DND-41 (cell line): ENCODE data around the gene RASSF8.

Source experiments
- ATAC-seq: fragments of 200-7000 bp; cut with Tn5 transposase; 3 replicates; pipeline ENCODE4 v1.9.1; 2021; ENCODE audit warnings: low read depth; ENCODE audit not compliant: insufficient read depth
- DNase-seq: peaks from one replicate; pipeline ENCODE4 v3.0.0-alpha.2; 2020
- H2AFZ ChIP-seq: 2 replicates; pipeline ENCODE4 v1.6.0; 2012; ENCODE audit warnings: low read depth, low read length
- H3K27ac ChIP-seq: 2 replicates; pipeline ENCODE4 v1.5.1; 2012; ENCODE audit warnings: low read length, inconsistent platforms
- H3K27me3 ChIP-seq: fragments of 200-600 bp; sonication (generic); 2 replicates; pipeline ENCODE4 v1.6.0; 2012; ENCODE audit warnings: low read length, mild to moderate bottlenecking, inconsistent platforms; ENCODE audit not compliant: insufficient read depth, poor library complexity
- H3K36me3 ChIP-seq: 2 replicates; pipeline ENCODE4 v1.5.1; 2012; ENCODE audit warnings: low read length, inconsistent platforms; ENCODE audit not compliant: insufficient read depth
- H3K4me1 ChIP-seq: 2 replicates; pipeline ENCODE4 v1.5.1; 2012; ENCODE audit warnings: mild to moderate bottlenecking, low read length; ENCODE audit not compliant: insufficient read depth
- H3K4me2 ChIP-seq: 2 replicates; pipeline ENCODE4 v1.6.0; 2012; ENCODE audit warnings: mild to moderate bottlenecking, moderate library complexity, low read length, inconsistent platforms; ENCODE audit not compliant: insufficient read depth
- H3K4me3 ChIP-seq, 2 experiments: fragments of 200-600 bp in 1 of 2; shearing (Covaris generic) in 1 of 2; 2 replicates each; pipeline ENCODE4 v1.5.1; 2012 to 2016; ENCODE audit warnings: inconsistent platforms in 2 of 2, low read length in 2 of 2, mild to moderate bottlenecking in 2 of 2, low read depth in 1 of 2, moderate library complexity in 1 of 2
- H3K79me2 ChIP-seq: 2 replicates; pipeline ENCODE4 v1.6.0; 2012; ENCODE audit warnings: low read length, inconsistent platforms; ENCODE audit not compliant: insufficient read depth
- H3K9ac ChIP-seq: 2 replicates; pipeline ENCODE4 v1.6.0; 2012; ENCODE audit warnings: low read depth, mild to moderate bottlenecking, inconsistent platforms, low read length, moderate library complexity
- H3K9me3 ChIP-seq: 2 replicates; pipeline ENCODE4 v1.5.1; 2012; ENCODE audit warnings: low read length, moderate library complexity, mild to moderate bottlenecking, inconsistent platforms; ENCODE audit not compliant: insufficient read depth, severe bottlenecking
- H4K20me1 ChIP-seq: 2 replicates; pipeline ENCODE4 v1.6.0; 2012; ENCODE audit warnings: low read length; ENCODE audit not compliant: insufficient read depth
- EZH2 ChIP-seq: IDR thresholded peaks from 3 replicates; pipeline ENCODE4 v1.6.1; 2012; ENCODE audit warnings: borderline replicate concordance, low read depth, mild to moderate bottlenecking, moderate library complexity, low read length, inconsistent platforms; ENCODE audit not compliant: severe bottlenecking
- TF ChIP-seq, protein P1 (sequence below): IDR thresholded peaks from 2 replicates; pipeline ENCODE4 v1.5.1; 2012; ENCODE audit warnings: borderline replicate concordance, low read length, moderate library complexity, mild to moderate bottlenecking; ENCODE audit not compliant: poor library complexity, severe bottlenecking; ENCODE audit errors: extremely low read depth

RASSF8 gene

DNA sequence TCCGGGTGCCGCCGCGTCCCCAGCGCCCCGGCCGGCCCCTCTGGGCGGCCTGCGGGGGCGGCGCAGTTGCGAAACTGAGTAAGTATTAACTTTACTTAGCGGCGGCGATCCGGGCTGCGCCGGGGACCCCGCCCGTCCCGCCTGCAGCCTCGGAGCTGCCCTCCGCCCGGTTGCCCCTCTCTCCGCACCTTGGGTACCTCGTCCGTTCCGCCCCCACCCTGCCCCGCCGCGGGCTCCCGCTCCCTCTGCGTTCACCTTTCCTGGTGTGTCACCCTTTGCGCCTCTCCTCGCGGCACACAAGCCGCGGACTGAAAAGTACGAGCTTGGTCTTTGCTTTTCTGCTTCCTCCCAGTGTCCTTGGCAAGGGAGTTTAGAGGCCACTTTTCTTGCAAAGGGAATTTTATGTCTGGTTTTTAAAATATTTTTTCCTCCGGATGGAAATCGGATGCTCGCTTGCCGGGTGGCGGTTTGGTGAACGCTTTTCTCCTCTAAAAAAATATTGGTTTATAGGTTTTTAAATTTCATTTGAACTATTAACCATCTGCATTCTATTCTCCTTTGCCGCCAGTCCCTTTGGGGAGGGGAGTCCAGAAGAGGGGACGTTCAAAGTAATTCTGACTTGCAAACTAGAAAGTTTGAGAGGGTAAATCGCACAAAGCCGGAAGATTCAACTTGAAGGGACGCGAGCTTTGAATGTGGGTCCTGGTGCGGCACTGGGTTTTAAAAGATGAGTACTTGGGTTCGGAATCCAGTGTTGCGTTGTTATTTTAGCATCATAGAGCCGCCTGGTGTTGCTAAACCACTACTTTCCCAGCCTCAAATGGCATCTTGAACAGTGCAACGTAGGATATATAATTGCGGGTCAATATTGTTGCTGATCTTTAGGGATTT, 834 bp downstream of the RASSF8 start:
- no peak overlapping the region for H3K4me3 ChIP-seq
- H3K4me1 ChIP-seq, result no peaks in the 10 kb centered on the region
- H2AFZ ChIP-seq, result no peak overlapping the region
- no peaks in the 10 kb centered on the region for H3K79me2 ChIP-seq
- ATAC-seq (no peak), DNase-seq (no peak)
- H4K20me1 ChIP-seq, result no peaks in the 10 kb centered on the region
- H3K9me3 ChIP-seq, result no peaks in the 10 kb centered on the region
- no peaks in the 10 kb centered on the region for H3K36me3 ChIP-seq
- H3K27ac ChIP-seq, result no peak overlapping the region
- no peak overlapping the region for H3K4me2 ChIP-seq
- TF ChIP-seq, protein P1, sequence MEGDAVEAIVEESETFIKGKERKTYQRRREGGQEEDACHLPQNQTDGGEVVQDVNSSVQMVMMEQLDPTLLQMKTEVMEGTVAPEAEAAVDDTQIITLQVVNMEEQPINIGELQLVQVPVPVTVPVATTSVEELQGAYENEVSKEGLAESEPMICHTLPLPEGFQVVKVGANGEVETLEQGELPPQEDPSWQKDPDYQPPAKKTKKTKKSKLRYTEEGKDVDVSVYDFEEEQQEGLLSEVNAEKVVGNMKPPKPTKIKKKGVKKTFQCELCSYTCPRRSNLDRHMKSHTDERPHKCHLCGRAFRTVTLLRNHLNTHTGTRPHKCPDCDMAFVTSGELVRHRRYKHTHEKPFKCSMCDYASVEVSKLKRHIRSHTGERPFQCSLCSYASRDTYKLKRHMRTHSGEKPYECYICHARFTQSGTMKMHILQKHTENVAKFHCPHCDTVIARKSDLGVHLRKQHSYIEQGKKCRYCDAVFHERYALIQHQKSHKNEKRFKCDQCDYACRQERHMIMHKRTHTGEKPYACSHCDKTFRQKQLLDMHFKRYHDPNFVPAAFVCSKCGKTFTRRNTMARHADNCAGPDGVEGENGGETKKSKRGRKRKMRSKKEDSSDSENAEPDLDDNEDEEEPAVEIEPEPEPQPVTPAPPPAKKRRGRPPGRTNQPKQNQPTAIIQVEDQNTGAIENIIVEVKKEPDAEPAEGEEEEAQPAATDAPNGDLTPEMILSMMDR, result no peak
- no peak for TF ChIP-seq EZH2
- H3K27me3 ChIP-seq, result peaks cover 14% of the 10 kb centered on the region
- no peak overlapping the region for H3K9ac ChIP-seq

DNA sequence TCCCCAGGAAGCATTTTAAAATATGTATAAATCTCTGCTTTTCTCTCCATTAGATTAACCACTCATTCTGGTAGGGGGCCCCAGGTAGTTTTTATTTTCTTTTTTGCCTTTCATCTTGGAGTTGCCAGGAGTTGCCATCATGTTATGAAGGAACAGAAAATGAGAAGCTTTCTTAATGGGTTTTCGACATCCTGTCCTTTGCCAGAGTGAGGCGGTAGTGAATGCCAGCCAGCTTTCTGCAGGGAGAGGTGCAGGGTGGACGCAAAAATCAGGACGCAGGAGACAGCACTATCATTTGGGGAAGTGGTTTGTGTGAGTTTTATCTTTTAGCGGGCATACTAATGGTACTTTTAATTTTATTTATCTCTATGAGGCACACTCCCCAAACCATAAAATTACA, 1.7 kb downstream of the RASSF8 start:
- no peak for ATAC-seq
- Histone ChIP-seq H3K27me3 (peaks cover 14% of the 10 kb centered on the region), H3K4me3 (no peak overlapping the region), H3K9ac (no peak overlapping the region), H4K20me1 (no peaks in the 10 kb centered on the region), H3K79me2 (no peaks in the 10 kb centered on the region), H3K9me3 (no peaks in the 10 kb centered on the region), H3K4me2 (no peak overlapping the region), H3K4me1 (no peaks in the 10 kb centered on the region), H3K27ac (no peak overlapping the region), H2AFZ (no peak overlapping the region), H3K36me3 (no peaks in the 10 kb centered on the region)
- DNase-seq, result no peak
- no peak for TF ChIP-seq EZH2
- TF ChIP-seq, protein P1, result no peak

DNA sequence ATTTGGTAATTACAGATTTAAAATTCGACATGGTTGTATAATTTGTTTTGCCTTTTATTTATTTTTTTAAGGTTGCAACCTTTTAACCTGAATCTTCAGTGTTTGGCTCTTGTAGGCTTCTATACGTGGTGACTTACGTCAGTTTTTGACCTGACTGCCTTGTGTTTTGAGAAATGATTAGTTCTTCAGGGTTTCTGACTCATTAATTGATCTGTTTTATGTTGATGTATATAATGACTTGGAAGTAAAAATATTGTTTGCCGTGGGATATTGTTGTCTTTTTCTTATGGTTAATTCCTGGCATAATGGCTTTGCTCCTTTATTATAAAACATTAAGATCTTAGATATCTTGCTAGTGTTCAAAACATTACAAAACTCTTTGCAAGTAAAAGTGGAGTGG, 2.5 kb downstream of the RASSF8 start:
- ATAC-seq, result no peak

More for the DNA sequence above, 2.5 kb downstream of the RASSF8 start:
- TF ChIP-seq, protein P1, result no peak
- TF ChIP-seq EZH2, result no peak
- Histone ChIP-seq H3K9me3 (no peaks in the 10 kb centered on the region), H2AFZ (no peak overlapping the region), H3K27me3 (peaks cover 14% of the 10 kb centered on the region), H3K79me2 (no peaks in the 10 kb centered on the region), H3K36me3 (no peaks in the 10 kb centered on the region), H3K4me3 (no peak overlapping the region), H3K4me1 (no peaks in the 10 kb centered on the region), H3K9ac (no peak overlapping the region), H4K20me1 (no peaks in the 10 kb centered on the region), H3K27ac (no peak overlapping the region), H3K4me2 (no peak overlapping the region)
- DNase-seq, result no peak
